ENCODE data around the gene PCP4L1.
"Not testable (repeated sequence)": the region's sequence is repeated elsewhere in the genome, so short reads cannot be mapped to it uniquely, and the experiment has no call there.

PCP4L1 gene

DNA sequence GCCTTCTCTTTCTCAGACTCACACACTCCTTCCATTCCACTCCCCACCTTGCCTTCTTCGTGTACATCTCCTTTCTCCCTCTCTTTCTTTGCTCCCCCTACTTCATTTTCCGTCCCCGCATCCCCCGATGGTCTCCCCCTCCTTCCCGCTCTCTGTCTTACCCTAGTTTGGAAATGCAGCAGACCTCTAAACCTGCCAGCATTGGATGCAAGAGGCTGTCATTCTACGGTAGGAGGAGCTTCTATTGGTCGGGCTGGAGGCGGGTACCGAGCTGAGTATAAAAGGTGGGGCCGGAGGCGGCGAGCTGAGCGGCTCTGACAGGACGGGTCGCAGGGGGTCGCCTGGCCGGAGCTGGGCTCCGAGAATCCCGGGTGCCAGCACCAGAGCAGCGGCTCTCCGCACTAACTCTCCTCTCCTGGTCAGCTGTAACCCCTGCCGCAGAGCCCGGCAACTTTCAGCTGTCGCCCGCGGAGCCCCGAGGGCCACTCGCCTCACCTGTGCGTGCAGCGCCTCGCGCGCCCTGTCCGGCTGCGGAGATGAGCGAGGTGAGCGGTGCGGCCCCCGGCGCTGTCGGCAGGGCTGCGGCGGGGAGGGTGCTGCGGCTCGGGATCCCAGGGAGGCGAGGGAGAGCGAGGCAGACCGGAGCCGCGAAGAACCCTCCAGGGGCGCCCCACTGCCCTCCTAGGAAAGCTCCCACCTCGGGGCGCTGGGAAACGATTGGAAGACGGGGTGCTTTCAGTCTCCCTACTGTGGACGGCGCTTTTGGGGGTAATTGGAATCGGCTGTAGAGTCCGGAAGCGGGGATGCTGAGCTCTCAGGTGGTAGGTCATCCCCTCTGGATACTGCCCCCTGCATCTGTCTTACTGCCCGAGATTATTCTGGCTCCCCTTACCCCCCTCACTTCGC lies at the start of gene PCP4L1:
TSS of gene PCP4L1 (plus strand) at position 307 of the 906 bp plus-strand sequence. CDS start at position 537, 230 bp downstream.
- no peak for DNase-seq

DNA sequence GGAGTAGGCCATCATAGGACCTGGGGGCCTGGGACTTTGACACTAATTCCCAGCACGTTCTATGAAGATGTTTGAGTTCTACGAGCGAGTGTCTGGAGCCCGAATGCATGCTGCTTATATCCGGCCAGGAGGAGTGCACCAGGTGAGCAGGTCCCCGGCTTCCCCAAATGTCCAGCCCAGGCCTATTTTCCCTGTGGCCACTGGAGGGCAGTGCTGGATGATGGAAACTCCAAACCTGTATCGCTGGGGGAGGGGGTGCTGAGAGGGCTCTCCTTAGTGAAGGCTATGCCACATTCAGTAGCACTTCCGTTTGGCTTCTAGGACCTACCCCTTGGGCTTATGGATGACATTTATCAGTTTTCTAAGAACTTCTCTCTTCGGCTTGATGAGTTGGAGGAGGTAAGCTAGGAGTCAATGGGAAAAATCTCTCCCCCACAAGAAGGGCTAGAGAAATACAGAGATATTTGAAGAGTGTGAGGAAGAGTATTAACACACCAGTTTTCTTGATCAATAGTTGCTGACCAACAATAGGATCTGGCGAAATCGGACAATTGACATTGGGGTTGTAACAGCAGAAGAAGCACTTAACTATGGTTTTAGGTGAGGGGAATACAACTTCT lies 48.6 kb upstream of the PCP4L1 start:
- DNase-seq, result peak; percentile 36

DNA sequence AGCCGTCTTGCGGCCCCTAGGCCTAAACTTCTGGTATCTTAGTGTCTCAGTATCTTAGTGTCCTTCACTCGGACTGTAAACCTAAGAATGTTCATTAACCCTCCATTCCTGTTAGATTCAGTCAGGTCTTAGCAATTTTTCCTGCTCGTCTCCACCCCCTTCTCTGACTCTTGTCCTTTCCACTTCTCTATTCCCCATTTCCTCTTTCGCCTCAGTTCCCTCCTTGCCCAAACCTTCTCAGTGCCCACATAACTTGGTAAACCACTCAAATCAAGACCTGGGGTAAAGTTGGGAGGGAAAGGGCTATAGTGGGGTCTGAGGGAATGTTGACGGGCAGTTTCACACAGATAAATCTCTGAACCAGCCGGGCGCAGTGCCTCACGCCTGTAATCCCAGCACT lies 44.2 kb upstream of the PCP4L1 start:
- no peak for DNase-seq

DNA sequence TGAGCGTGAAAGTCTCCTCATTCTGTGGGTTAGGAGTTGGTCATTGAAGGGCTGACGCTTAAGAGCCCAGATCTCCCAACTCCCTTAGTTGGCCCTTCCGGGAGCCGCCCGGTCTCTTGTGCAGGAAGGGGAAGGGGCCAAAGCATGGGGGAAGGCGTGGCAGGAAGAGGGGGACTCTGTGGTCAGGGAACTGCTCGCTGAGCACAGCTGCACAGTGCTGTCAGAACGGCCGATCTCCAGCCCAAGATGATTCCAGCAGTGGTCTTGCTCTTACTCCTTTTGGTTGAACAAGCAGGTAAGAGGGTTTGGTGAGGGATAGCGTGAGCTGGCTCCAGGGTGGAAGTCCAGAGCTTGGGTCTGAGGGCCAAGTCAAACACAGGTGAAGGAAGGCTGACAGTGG lies 43.5 kb upstream of the PCP4L1 start, which contains the start of gene FCER1G:
TSS of gene FCER1G (plus strand) at position 220 of the 400 bp plus-strand sequence. CDS start at position 247, 27 bp downstream.
- peak; percentile 78 for DNase-seq

DNA sequence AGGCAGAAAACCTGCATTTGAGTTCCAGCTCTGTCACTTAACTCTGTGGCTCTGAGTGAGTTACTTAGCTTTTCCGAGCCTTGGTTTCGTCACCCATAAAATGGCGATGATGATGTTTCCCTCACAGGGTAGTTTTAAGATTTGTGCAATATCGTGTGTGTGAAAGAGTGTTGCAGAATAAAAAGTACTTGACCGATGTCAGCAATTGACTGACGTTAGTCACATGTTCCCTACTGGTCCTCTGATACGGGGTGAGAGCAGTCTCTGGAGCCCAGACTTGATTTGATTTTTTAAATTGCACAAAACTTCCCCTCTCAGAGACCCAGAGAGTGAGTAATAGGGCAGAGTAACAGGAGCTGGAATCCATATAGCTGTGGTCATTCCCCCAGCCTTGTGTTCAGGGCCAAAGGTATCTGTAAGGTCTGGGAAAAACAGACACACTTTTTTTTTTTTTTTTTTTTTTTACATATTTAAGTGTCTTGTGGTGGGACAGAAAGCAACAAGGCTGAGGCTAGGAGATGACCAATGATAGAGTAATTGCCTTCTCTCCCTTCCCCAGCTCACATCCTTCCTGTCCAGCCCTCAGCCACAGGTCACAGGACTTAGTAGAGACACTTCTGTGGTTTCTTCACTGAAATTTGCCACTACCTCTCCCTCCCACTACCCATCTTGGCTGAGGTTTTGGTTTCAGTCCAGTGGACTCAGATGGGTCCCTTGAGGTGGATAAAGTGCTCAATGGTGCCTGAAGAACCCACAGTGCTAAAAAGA lies 41.4 kb upstream of the PCP4L1 start:
- peak; percentile 68 for DNase-seq

DNA sequence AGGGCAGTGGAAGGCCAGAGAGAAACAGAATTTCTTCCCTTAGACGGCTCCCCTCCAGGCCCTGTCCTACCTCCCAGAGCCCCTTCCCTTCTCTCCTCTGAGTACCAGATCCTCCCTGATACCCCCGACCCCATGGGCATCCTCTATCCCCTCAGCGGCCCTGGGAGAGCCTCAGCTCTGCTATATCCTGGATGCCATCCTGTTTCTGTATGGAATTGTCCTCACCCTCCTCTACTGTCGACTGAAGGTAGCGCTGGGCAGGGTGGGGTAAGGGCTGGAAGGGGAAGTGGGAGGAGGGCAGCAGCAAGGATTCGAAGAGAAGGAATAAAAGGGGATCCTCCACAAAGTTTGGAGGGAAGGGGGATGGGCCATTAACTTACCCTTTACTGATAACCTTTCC lies 40.7 kb upstream of the PCP4L1 start:
- no peak for DNase-seq

DNA sequence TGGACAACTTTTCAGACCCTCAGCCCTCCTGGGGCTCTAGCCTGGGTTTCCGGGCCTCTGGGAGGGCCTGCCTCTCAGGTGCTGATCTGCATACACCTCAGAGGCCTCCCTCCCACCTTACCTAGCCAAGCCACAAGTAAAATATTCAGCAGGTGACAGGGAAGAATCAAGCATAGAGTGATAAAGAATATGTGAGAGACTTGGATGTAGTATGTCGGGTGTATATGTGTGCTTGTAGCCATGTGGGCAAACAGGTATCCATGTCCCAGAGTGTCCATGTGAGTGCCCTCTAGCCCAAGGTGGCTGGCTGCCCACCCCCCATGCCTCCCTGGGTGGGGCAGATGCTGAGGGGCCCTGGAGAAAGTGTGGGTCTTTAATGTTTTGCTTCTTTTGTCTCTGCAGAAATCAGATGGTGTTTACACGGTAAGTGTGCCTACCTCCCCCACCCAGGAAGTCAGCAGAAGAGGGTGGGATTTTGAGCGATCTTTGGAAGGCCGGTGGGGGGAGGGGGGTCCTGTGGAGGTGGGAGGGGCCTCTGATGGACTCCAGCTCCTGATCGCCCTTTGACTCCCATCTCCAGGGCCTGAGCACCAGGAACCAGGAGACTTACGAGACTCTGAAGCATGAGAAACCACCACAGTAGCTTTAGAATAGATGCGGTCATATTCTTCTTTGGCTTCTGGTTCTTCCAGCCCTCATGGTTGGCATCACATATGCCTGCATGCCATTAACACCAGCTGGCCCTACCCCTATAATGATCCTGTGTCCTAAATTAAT lies 40.1 kb upstream of the PCP4L1 start:
- DNase-seq, result no peak

DNA sequence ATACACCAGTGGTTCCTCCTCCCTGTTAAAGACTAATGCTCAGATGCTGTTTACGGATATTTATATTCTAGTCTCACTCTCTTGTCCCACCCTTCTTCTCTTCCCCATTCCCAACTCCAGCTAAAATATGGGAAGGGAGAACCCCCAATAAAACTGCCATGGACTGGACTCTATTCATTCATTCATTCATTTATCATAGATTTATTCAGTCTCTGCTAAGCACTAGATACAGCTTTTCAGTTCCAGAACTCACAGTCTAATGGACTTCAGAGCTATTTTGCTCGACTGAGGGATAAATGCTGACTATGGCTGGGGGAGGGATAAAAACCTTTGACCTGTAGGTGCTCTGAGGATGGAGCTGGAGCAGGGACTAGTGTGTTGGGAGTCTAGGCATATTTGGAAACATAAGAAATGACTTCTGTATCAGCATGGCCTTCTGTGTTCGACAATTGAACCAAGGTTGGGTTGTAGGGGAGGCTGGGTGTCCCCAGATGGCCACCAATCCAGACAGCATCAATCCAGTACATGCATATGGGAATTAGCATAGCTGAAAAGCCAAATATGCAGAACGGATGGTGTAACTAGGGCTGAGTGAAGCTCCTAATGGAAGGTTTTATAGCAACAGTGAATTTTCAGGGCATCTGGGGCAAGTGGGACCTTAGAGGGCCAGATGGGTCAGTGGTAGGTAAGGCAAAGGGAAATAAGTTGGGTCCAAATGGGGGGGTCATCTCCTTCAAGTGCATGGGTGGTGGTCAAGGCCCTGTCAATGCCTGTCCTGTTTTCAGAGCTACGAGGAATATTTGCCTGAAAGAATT lies 39.3 kb upstream of the PCP4L1 start:
- DNase-seq, result no peak

DNA sequence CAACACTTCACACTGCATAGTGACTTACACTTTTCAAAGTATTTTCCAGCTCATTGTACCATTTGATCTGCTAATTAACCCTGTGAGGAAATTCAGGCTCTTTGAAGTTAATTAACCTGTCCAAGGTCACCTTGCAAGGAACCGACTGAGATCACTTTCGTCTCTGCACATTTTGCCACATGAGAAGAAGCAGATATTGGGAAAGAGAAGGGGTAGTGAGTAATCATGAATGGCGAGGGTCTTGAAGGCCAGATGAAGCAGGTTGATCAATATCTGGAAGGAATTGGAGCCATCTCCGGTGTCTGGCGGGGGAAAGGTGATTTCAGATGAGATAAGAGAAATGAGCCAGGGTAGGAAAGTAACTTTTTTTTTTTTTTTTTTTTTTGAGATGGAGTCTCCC lies 38.5 kb upstream of the PCP4L1 start:
- DNase-seq, result no peak

DNA sequence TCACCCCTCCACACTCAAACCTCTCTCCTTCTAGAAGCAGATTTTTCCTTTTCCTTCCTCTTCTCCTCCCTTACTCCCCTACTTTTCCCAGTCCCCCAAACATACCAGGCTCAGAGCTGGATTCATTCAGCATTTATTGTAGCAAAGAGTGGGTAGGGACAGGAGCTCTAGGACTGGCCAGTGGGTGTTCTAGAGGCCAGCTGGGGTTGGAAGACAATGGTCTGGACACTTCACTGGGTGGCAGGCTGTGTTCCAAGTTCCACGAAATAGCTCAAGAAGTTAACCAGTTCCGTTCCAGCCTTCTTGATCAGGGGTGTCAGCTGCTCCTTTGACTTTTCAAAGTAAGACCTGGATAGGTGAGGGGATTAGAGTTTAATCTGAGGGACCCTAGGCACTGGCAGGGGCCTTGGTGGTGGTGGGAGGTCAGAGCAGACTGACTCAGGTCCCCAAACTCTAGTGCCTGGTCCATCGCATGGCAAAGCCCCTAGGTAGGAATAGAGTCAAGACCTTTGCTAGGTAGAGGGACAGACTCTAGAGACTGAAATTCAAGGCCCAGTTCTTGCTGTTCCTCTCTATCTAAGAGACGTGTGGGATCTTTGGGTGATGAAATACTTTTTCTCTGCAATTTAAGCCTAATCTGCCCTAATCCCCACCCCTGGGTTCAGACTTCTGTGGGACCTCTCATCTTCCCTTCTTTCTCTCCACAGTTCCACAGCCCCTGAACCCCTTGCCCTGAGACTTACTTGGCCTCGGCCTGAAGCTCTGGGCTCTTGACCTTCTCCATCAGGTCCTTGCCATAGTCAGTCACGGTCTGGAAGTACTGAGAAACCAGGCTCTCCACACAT lies 36.1 kb upstream of the PCP4L1 start:
- DNase-seq, result no peak

DNA sequence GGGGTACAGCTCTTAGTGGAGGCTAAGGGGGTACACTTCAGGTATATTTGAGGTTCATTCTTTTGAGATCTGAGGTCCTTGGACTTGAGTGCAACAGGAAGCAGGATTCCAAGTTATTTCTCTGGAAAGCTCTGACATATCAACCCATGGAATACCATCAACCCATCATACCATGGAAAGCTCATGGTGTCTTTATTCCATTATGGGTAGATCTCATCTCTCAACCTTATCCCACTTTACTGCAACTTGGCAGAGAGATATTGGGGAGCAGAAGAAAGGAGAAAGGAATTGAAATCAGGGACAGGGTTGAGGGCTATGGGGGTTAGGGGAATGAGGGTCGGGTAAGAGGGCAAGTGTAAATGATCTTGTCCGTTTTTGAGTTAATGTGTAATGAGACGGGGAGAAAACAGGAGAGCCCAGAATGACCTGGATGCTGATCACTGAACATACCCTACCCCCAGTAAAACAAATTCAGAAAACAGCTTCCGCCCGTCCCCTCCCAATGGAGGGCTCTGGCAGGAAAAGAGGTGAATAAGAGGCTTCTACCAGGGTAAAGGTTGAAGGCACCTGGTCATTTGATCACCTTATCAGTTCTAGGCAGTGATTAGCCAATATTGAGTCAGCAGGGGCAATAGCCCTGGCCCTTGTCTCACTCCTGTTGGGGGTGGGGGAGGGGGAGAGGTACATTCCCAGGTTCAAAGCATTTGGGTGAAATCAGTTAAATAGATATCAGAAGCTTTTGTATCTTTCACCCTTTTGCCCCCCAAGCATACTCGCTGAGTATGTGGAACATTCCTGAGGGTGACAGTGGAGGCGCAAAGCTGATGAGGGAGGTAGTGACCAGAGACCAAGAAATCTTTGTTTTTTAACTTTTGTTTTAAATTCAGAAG lies 34.5 kb upstream of the PCP4L1 start:
- DNase-seq, result no peak

DNA sequence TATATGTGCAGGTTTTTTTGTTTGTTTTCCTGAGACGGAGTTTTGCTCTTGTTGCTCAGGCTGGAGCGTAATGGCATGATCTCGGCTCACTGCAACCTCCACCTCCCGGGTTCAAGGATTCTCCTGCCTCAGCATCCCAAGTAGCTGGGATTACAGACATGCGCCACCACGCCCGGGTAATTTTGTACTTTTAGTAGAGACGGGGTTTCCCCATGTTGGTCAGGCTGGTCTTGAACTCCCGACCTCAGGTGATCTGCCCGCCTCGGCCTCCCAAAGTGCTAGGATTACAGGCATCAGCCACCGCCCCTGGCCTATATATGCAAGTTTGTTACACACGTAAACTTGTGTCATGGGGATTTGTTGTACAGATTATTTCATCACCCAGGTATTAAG lies 33.9 kb upstream of the PCP4L1 start:
- not testable (repeated sequence) for DNase-seq

DNA sequence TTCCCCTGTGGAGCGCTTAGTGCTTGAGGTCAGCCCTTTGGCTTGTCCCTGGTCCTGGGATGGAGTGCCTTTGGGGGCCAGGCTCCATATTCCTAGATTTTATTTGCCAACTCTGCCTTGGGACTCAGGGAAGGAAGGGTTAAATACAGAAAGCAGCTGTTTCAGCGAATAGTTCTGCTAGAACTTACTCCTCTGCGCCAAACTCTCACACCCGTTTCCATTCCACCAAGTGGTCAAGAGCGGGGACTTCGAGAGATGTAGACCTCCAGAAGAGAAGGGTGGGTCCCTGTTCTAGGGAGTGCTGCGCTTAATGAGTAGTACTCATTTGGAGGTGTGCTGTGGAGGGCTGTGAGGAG lies 33.4 kb upstream of the PCP4L1 start:
- DNase-seq, result no peak

DNA sequence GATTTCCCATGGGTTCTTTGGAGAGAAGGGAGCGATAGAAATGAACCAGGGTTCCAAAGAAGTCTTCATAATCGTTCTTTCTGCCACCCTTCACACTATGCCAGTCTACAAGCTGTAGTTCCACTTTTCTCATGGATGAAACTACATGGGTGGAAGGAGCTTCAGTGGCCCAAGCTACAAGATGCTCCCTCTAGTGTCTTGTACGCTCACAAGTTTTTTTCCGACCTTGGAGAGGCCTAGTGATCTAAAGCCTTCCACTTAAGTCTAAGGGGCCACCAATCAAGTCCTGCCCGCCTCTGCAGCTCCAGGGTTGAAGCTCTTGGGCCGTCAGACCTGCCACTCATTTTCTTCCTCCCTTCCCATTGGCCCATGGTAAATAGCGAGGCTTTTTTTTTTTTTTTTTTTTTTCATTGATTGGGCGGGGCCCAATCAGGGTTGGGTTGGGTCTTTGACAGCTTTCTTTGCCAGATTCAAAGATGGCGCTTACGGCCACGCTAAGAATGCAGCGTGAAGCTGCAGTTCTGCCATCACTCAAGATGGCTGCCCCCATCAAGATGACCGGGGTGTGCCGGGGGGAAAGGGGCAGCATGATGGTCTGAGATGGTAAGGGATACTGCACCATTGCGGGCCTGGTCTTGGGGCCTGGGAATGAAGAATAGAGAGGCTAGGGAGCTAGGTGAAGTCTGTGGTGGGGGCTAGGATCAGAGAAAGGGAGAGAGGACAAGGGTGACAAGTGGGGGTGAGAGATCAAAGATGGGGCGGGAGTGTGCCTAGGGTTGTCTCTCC lies 32.8 kb upstream of the PCP4L1 start, which contains the start of gene TOMM40L:
TSS of gene TOMM40L (plus strand) at position 527 of the 786 bp plus-strand sequence. CDS start 430 bp downstream, outside the sequence.
- peak; percentile 99 for DNase-seq

DNA sequence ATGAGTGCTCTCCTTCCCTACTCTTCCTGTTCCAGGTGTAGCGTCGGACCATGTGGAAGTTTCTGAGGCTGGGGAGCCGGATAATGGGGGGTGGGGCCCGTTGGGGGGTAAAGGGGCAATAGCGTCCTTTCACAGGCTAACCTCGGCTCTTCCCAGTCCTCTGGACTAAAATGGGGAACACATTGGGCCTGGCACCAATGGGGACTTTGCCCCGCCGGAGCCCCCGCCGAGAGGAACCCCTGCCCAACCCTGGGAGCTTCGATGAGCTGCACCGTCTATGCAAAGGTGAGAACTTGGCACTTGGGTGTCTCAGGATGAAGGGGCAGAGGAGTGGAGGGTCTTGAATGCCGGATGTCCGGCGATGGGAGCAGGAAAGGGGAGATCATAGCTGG lies 32.2 kb upstream of the PCP4L1 start:
- no peak for DNase-seq

DNA sequence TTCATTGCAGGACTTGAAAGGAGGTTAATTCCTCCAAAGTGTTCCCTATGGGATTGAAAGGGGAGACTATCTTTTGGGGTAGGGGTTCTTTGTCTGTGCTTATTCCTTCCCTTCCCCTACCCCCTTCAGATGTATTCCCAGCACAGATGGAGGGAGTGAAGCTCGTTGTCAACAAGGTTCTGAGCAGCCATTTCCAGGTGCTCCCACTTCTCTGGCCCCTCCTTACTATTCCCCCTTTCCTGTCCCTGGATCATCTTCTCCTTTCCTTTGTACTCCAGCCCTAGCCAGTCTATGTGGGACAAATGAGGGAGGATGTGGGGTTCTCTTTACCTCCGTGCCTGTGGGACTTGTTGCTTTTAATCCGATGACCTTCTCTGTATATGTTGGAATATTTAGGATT lies 31.8 kb upstream of the PCP4L1 start:
- no peak for DNase-seq

DNA sequence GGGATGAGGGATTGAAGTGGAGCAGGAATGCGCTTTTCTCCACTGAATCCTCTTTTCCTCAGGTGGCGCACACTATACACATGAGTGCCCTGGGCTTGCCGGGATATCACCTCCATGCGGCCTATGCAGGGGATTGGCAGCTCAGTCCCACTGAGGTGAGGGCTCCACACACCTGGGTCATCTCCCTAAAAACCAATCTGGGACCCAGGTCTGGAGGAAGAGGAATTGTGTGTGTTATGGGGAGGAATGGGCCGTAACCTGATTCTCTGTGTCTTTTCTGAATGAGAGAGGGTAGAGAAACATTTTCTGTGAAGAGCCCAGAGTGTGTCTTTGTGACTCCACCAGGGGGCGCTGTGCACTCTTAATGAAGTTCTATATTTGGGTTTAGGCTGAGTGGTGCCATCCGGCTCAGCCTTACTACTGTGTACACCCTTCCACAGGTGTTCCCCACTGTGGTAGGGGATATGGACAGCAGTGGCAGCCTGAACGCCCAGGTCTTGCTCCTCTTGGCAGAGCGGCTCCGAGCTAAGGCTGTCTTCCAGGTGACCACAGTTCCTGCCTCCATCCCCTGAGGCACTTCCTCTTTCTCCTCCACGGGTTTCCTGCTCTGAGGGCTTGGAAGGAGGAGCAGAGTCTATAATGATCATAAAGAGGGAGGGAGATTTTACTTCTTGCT lies 31.2 kb upstream of the PCP4L1 start:
- peak; percentile 74 for DNase-seq

DNA sequence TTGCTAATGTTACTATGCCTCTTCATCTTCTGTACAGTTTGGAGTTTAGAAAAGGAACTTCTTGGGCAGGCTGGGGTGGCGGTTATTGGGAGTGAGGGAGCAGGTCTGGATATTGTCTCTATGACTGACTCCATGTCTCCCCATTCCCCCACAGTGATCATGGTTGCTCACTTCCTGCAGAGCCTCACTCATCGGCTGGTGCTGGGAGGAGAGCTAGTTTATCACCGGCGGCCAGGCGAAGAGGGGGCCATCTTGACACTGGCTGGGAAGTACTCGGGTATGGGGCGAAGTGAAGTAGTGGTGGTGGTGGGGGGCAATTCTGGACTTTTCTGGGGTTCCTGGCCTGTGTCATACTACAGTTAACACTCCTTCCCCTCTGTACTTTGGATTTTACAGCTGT lies 30.5 kb upstream of the PCP4L1 start:
- no peak for DNase-seq

All from GF-D8 (cell line).